Hepatocyte (in vitro differentiated cells): ENCODE measurements around the gene LRRC3. TPM values are rescaled to one million over a fixed set of nuclear protein-coding genes. Genes with fewer than 3 reads are reported as not detected.

ENCODE experiments used
- DNase-seq: peaks from one replicate; pipeline ENCODE4 v3.0.0-alpha.2; 2016; ENCODE audit warnings: low spot score
- H2AFZ ChIP-seq: fragments of 200-600 bp; sonication (generic); 2 replicates; pipeline ENCODE4 v1.6.0; 2016; ENCODE audit warnings: antibody characterized with exemption, mild to moderate bottlenecking
- H3K27ac ChIP-seq: fragments of 200-600 bp; sonication (generic); 2 replicates; pipeline ENCODE4 v1.5.1; 2016; ENCODE audit warnings: mild to moderate bottlenecking
- H3K27me3 ChIP-seq: fragments of 200-600 bp; sonication (generic); 2 replicates; pipeline ENCODE4 v1.6.1; 2016
- H3K36me3 ChIP-seq: fragments of 200-600 bp; sonication (generic); replicated peaks from 2 replicates; pipeline ENCODE4 v1.5.1; 2016; ENCODE audit warnings: low read depth; ENCODE audit not compliant: insufficient read depth
- H3K4me1 ChIP-seq: fragments of 200-600 bp; sonication (generic); 2 replicates; pipeline ENCODE4 v1.5.1; 2016; ENCODE audit warnings: mild to moderate bottlenecking, moderate library complexity; ENCODE audit not compliant: insufficient read depth
- H3K4me2 ChIP-seq: fragments of 200-600 bp; sonication (generic); 2 replicates; pipeline ENCODE4 v1.6.0; 2016
- H3K4me3 ChIP-seq: fragments of 200-600 bp; sonication (generic); 2 replicates; pipeline ENCODE4 v1.5.1; 2016; ENCODE audit warnings: mild to moderate bottlenecking
- H3K79me2 ChIP-seq: fragments of 200-600 bp; sonication (generic); 2 replicates; pipeline ENCODE4 v1.6.0; 2017; ENCODE audit warnings: mild to moderate bottlenecking
- H3K9me2 ChIP-seq: fragments of 200-600 bp; sonication (generic); replicated peaks from 2 replicates; pipeline ENCODE4 v1.6.0; 2017; ENCODE audit warnings: mild to moderate bottlenecking; ENCODE audit not compliant: insufficient read depth
- H3K9me3 ChIP-seq: fragments of 200-600 bp; sonication (generic); 2 replicates; pipeline ENCODE4 v1.5.1; 2016; ENCODE audit warnings: low read depth, mild to moderate bottlenecking
- H4K20me1 ChIP-seq: fragments of 200-600 bp; sonication (generic); 2 replicates; pipeline ENCODE4 v1.6.0; 2016; ENCODE audit warnings: mild to moderate bottlenecking; ENCODE audit not compliant: insufficient read depth, poor library complexity, severe bottlenecking
- EZH2 ChIP-seq: fragments of 200-600 bp; sonication (generic); IDR thresholded peaks from 2 replicates; pipeline ENCODE4 v1.6.1; 2016; ENCODE audit warnings: antibody characterized with exemption, mild to moderate bottlenecking, borderline replicate concordance
- EZH2phosphoT487 ChIP-seq: fragments of 200-600 bp; sonication (generic); IDR thresholded peaks from one replicate; pipeline ENCODE4 v1.6.1; 2018; ENCODE audit warnings: antibody characterized with exemption, mild to moderate bottlenecking, low read depth, moderate library complexity; ENCODE audit not compliant: unreplicated experiment, severe bottlenecking
- WGBS: methylation state at CpG from one replicate; pipeline ENCODE4 v1.1.6; 2016; ENCODE audit warnings: low lambda C conversion rate; ENCODE audit errors: missing lambda C conversion rate; 5-methylcytosine and 5-hydroxymethylcytosine counted together
- polyA plus RNA-seq: library from polyadenylated mRNA; unstranded; fragments of >200 nt; fragmentation: Nextera tagmentation; extraction: Ambion mirVana; gene quantifications from 2 replicates; pipeline ENCODE4 v1.2.1, GENCODE V29; 2016
- small RNA-seq: library from RNA; depleted of rRNA; stranded (forward); fragments of <200 nt; gene quantifications from one replicate; pipeline ENCODE3, GENCODE V24; 2014
- total RNA-seq: library from RNA; depleted of rRNA; stranded (reverse); fragments of >200 nt; gene quantifications from 2 replicates; pipeline ENCODE4 v1.2.3, GENCODE V29; 2014
- TF ChIP-seq, protein P1 (sequence below): fragments of 200-600 bp; sonication (generic); IDR thresholded peaks from 2 replicates; pipeline ENCODE4 v1.5.1; 2016; ENCODE audit warnings: antibody characterized with exemption, mild to moderate bottlenecking; ENCODE audit not compliant: poor library complexity

The LRRC3 gene
- total and polyA plus RNA-seq, 2 experiments from 2014 or later: 7.2 to 7.3 TPM

DNA sequence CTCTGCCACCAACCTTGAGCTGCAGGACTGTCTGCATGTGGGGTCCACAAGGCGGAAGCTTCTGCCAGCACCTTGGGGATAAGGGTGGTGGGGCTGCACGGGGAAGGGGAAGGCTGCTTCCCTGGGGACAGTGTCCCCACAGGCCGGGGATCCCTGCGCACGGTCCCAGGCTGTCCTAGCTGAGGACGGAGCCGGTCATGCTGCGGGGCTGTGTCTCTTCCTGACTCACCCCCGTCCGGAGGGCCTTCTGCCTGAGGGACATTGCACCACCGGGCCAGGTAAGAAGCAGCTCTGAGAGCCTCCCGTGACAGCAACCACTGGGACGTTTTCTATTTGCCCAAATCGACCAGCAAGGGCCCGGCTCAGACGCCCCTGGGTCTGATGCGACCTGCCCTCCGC lies 54.8 kb downstream of the LRRC3 start:
- Histone ChIP-seq H2AFZ (no peak overlapping the region), H3K9me2 (no peaks in the 10 kb centered on the region), H3K27me3 (no peaks in the 10 kb centered on the region), H3K79me2 (no peaks in the 10 kb centered on the region), H3K36me3 (no peaks in the 10 kb centered on the region), H4K20me1 (no peaks in the 10 kb centered on the region), H3K4me3 (no peak overlapping the region), H3K9me3 (no peaks in the 10 kb centered on the region), H3K27ac (no peak overlapping the region), H3K4me2 (peak overlapping the region; percentile 81), H3K4me1 (peaks cover 8% of the 10 kb centered on the region)
- DNase-seq: no peak
- WGBS: 70% methylated on average over 18 of the region's 18 CpGs
- no peak for TF ChIP-seq EZH2phosphoT487
- TF ChIP-seq EZH2: no peak

DNA sequence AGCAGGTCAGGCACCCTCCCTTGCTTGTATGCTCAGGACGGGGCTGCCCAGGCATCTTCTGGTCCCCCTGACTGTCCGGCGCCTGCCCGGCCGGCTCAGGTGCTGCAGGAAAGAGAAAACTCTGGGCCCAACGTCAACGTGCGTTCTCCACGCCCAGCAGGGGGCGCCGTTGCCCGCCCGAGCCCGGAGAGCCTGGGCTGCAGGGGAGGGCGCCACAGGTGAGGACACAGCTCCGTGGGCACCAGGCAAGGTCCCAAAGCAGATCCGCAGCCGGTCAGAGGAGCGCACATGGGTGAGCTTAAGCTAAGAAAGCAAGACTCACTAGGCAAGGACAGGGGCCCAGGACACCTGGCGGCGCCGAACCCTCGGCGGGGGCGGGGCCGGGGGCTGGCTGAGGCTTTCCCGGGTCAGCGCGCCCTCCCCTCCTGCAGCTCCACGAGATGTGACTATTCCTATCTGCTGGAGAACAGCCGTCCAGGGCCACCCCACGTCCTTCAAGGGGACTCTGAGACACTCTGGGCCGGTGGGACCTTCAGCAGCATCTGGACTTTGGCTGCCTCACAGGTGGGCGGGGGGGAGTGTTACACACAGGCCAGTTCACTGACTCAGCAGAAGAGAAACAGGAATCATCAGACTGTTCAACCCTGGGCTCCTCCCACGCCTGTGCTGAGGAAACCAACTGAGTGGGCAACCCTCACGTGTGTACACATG lies 55.4 kb downstream of the LRRC3 start:
- H3K79me2 ChIP-seq: no peaks in the 10 kb centered on the region
- H3K36me3 ChIP-seq: no peaks in the 10 kb centered on the region
- H4K20me1 ChIP-seq: no peaks in the 10 kb centered on the region
- H3K4me1 ChIP-seq: peaks cover 8% of the 10 kb centered on the region
- no peaks in the 10 kb centered on the region for H3K9me3 ChIP-seq
- no peak overlapping the region for H2AFZ ChIP-seq
- TF ChIP-seq EZH2phosphoT487: no peak
- TF ChIP-seq, protein P1, sequence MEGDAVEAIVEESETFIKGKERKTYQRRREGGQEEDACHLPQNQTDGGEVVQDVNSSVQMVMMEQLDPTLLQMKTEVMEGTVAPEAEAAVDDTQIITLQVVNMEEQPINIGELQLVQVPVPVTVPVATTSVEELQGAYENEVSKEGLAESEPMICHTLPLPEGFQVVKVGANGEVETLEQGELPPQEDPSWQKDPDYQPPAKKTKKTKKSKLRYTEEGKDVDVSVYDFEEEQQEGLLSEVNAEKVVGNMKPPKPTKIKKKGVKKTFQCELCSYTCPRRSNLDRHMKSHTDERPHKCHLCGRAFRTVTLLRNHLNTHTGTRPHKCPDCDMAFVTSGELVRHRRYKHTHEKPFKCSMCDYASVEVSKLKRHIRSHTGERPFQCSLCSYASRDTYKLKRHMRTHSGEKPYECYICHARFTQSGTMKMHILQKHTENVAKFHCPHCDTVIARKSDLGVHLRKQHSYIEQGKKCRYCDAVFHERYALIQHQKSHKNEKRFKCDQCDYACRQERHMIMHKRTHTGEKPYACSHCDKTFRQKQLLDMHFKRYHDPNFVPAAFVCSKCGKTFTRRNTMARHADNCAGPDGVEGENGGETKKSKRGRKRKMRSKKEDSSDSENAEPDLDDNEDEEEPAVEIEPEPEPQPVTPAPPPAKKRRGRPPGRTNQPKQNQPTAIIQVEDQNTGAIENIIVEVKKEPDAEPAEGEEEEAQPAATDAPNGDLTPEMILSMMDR: peak; percentile 86
- H3K4me3 ChIP-seq: no peak overlapping the region
- DNase-seq: peak; percentile 87
- WGBS: 25% methylated on average over 22 of the region's 36 CpGs
- H3K9me2 ChIP-seq: no peaks in the 10 kb centered on the region
- H3K4me2 ChIP-seq: peak overlapping the region; percentile 81
- no peaks in the 10 kb centered on the region for H3K27me3 ChIP-seq
- H3K27ac ChIP-seq: peak overlapping the region; percentile 70

DNA sequence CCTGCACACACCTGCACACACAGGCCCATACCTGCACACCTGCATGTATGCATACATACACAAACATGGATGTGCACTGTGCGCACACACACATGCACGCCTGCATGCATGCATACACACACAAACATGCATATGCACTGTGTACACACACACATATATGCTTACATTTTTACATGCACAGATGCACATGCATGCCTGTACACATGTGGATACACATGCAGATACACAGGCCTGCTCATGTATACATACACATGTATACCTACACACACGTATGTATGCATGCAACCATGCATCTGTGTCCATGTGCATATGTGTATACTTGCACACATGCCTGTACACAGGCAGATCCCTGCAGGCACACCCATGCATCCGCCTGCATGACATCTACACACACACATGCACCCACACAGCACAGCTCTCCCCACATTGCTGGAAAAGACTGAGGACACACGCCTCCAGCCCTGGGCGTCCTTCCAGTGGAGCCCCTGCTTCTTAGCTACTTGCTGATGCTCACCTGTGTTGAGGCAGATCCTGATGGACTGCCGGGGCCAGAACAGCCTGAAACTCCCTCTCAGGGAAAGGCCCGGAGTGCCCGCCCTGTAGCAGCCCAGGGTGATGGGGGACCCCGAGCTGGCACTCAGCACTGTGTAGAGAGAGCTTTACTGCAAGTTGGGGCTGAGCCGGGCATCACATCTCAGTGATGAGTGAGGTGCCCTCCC lies 56.1 kb downstream of the LRRC3 start:
- WGBS: 90% methylated on average over 11 of the region's 11 CpGs

More for the DNA sequence above, 56.1 kb downstream of the LRRC3 start:
- TF ChIP-seq EZH2: no peak
- TF ChIP-seq, protein P1: no peak
- no peak for TF ChIP-seq EZH2phosphoT487
- Histone ChIP-seq H3K4me2 (no peak overlapping the region), H3K4me1 (peaks cover 3% of the 10 kb centered on the region), H3K36me3 (no peaks in the 10 kb centered on the region), H4K20me1 (no peaks in the 10 kb centered on the region), H2AFZ (no peak overlapping the region), H3K27ac (no peak overlapping the region), H3K4me3 (no peak overlapping the region), H3K27me3 (no peaks in the 10 kb centered on the region), H3K9me2 (no peaks in the 10 kb centered on the region), H3K79me2 (no peaks in the 10 kb centered on the region), H3K9me3 (no peaks in the 10 kb centered on the region)
- DNase-seq: no peak

Small RNA genes lying within 50 kb of the gene (small RNA-seq; reads per million reads assigned to genes)
- gene RF00285: not detected

Other genes with a start within 250 kb of the LRRC3 start
- gene ICOSLG, start 214.6 kb upstream of the LRRC3 start, total RNA-seq: 0.48 and 2.4 TPM in 2 replicates
- 0.68 and 1.9 TPM in 2 replicates for gene ICOSLG, start 214.6 kb upstream of the LRRC3 start, polyA plus RNA-seq
- not detected in 2 replicates for gene DNMT3L, start 193.6 kb upstream of the LRRC3 start, total RNA-seq
- 0.33 TPM in 1 of 2 replicates, not detected in the other for gene DNMT3L, start 193.6 kb upstream of the LRRC3 start, polyA plus RNA-seq
- 1.00 and 1.3 TPM in 2 replicates for gene AIRE, start 169.6 kb upstream of the LRRC3 start, total RNA-seq
- 0.32 and 0.42 TPM in 2 replicates for gene AIRE, start 169.6 kb upstream of the LRRC3 start, polyA plus RNA-seq
- gene PFKL, start 155.5 kb upstream of the LRRC3 start, total RNA-seq: 115 and 140 TPM in 2 replicates
- 191 and 205 TPM in 2 replicates for gene PFKL, start 155.5 kb upstream of the LRRC3 start, polyA plus RNA-seq
- 17.1 and 20.3 TPM in 2 replicates for gene CFAP410, start 116.1 kb upstream of the LRRC3 start, total RNA-seq
- 33.6 and 40.4 TPM in 2 replicates for gene CFAP410, start 116.1 kb upstream of the LRRC3 start, polyA plus RNA-seq
- 0.24 and 0.50 TPM in 2 replicates for gene TRPM2, start 101.9 kb upstream of the LRRC3 start, total RNA-seq
- 0.25 TPM in 1 of 2 replicates, not detected in the other for gene TRPM2, start 101.9 kb upstream of the LRRC3 start, polyA plus RNA-seq
- not detected in 2 replicates for gene KRTAP10-1, start 84.7 kb downstream of the LRRC3 start, total RNA-seq
- gene KRTAP10-1, start 84.7 kb downstream of the LRRC3 start, polyA plus RNA-seq: not detected in 2 replicates
- not detected in 2 replicates for gene KRTAP10-2, start 96.0 kb downstream of the LRRC3 start, total RNA-seq
- not detected in 2 replicates for gene KRTAP10-2, start 96.0 kb downstream of the LRRC3 start, polyA plus RNA-seq
- not detected in 2 replicates for gene KRTAP10-3, start 103.3 kb downstream of the LRRC3 start, total RNA-seq
- not detected in 2 replicates for gene KRTAP10-3, start 103.3 kb downstream of the LRRC3 start, polyA plus RNA-seq
- gene KRTAP10-4, start 118.2 kb downstream of the LRRC3 start, total RNA-seq: not detected in 2 replicates
- gene KRTAP10-4, start 118.2 kb downstream of the LRRC3 start, polyA plus RNA-seq: not detected in 2 replicates
- not detected in 2 replicates for gene KRTAP10-5, start 125.1 kb downstream of the LRRC3 start, total RNA-seq
- gene KRTAP10-5, start 125.1 kb downstream of the LRRC3 start, polyA plus RNA-seq: not detected in 2 replicates
- gene KRTAP10-6, start 137.0 kb downstream of the LRRC3 start, total RNA-seq: not detected in 2 replicates
- not detected in 2 replicates for gene KRTAP10-6, start 137.0 kb downstream of the LRRC3 start, polyA plus RNA-seq
- gene KRTAP10-7, start 145.1 kb downstream of the LRRC3 start, total RNA-seq: not detected in 2 replicates
- gene KRTAP10-7, start 145.1 kb downstream of the LRRC3 start, polyA plus RNA-seq: not detected in 2 replicates
- not detected in 2 replicates for gene KRTAP10-8, start 156.6 kb downstream of the LRRC3 start, total RNA-seq
- gene KRTAP10-8, start 156.6 kb downstream of the LRRC3 start, polyA plus RNA-seq: not detected in 2 replicates
- gene KRTAP10-9, start 171.6 kb downstream of the LRRC3 start, total RNA-seq: not detected in 2 replicates
- not detected in 2 replicates for gene KRTAP10-9, start 171.6 kb downstream of the LRRC3 start, polyA plus RNA-seq
- not detected in 2 replicates for gene KRTAP10-10, start 181.8 kb downstream of the LRRC3 start, total RNA-seq
- not detected in 2 replicates for gene KRTAP10-10, start 181.8 kb downstream of the LRRC3 start, polyA plus RNA-seq
- not detected in 2 replicates for gene KRTAP10-11, start 190.9 kb downstream of the LRRC3 start, total RNA-seq
- gene KRTAP10-11, start 190.9 kb downstream of the LRRC3 start, polyA plus RNA-seq: not detected in 2 replicates
- not detected in 2 replicates for gene KRTAP12-4, start 199.1 kb downstream of the LRRC3 start, total RNA-seq
- gene KRTAP12-4, start 199.1 kb downstream of the LRRC3 start, polyA plus RNA-seq: not detected in 2 replicates
- not detected in 2 replicates for gene KRTAP12-3, start 202.4 kb downstream of the LRRC3 start, total RNA-seq
- gene KRTAP12-3, start 202.4 kb downstream of the LRRC3 start, polyA plus RNA-seq: not detected in 2 replicates
- not detected in 2 replicates for gene KRTAP12-2, start 211.4 kb downstream of the LRRC3 start, total RNA-seq
- not detected in 2 replicates for gene KRTAP12-2, start 211.4 kb downstream of the LRRC3 start, polyA plus RNA-seq
- gene KRTAP12-1, start 226.7 kb downstream of the LRRC3 start, total RNA-seq: not detected in 2 replicates
- not detected in 2 replicates for gene KRTAP12-1, start 226.7 kb downstream of the LRRC3 start, polyA plus RNA-seq
- gene KRTAP10-12, start 241.7 kb downstream of the LRRC3 start, total RNA-seq: not detected in 2 replicates
- not detected in 2 replicates for gene KRTAP10-12, start 241.7 kb downstream of the LRRC3 start, polyA plus RNA-seq